Lung (tissue), 12 donors: ENCODE measurements around the gene NFATC1. TPM values are rescaled to one million over a fixed set of nuclear protein-coding genes. Genes with fewer than 3 reads are reported as not detected.

Experiments used
- ATAC-seq: fragments of 200-7000 bp; cut with Tn5 transposase; one replicate; pipeline ENCODE4 v1.9.1; 2020; ENCODE audit warnings: moderate number of reproducible peaks; ENCODE audit not compliant: insufficient read depth, low FRiP score
- DNase-seq, 3 donors: peaks; one replicate each; pipeline ENCODE4 v3.0.0-alpha.2; 2013 to 2017
- H3K27ac ChIP-seq, 2 donors: one replicate each; pipeline ENCODE4 v1.5.1; 2013; ENCODE audit warnings: mild to moderate bottlenecking in 2 of 2, moderate library complexity in 2 of 2, control low read depth in 1 of 2, inconsistent platforms in 1 of 2, low read depth in 1 of 2, low read length in 1 of 2
- H3K27me3 ChIP-seq, 3 donors: one replicate each; pipeline ENCODE4 v1.5.1; 2013; ENCODE audit warnings: low read length in 2 of 3; ENCODE audit not compliant: control insufficient read depth in 3 of 3, insufficient read depth in 3 of 3
- H3K36me3 ChIP-seq, 4 donors: one replicate each; pipeline ENCODE4 v1.5.1; 2013; ENCODE audit warnings: low read length in 4 of 4, mild to moderate bottlenecking in 1 of 4, moderate library complexity in 1 of 4; ENCODE audit not compliant: control insufficient read depth in 4 of 4, insufficient read depth in 4 of 4
- H3K4me1 ChIP-seq, 5 donors: one replicate each; pipeline ENCODE4 v1.5.1; 2013; ENCODE audit warnings: low read length in 5 of 5, mild to moderate bottlenecking in 2 of 5, moderate library complexity in 1 of 5; ENCODE audit not compliant: control insufficient read depth in 5 of 5, insufficient read depth in 5 of 5
- H3K4me3 ChIP-seq: one replicate; pipeline ENCODE4 v1.5.1; 2013; ENCODE audit warnings: mild to moderate bottlenecking, control low read depth, moderate library complexity
- H3K9ac ChIP-seq, 2 donors: one replicate each; pipeline ENCODE4 v1.5.1; 2013; ENCODE audit warnings: low read length in 2 of 2, control low read depth in 1 of 2; ENCODE audit not compliant: insufficient read depth in 1 of 2
- H3K9me3 ChIP-seq, 4 donors: one replicate each; pipeline ENCODE4 v1.5.1; 2013; ENCODE audit warnings: low read length in 3 of 4, mild to moderate bottlenecking in 1 of 4, moderate library complexity in 1 of 4; ENCODE audit not compliant: control insufficient read depth in 4 of 4, insufficient read depth in 3 of 4
- WGBS, 2 donors: extraction: QIAGEN DNeasy Blood & Tissue Kit; methylation state at CpG; one replicate each; pipeline ENCODE4 v1.1.7; 2013; 5-methylcytosine and 5-hydroxymethylcytosine counted together
- polyA plus RNA-seq, 2 donors: library from polyadenylated mRNA; stranded (reverse); fragments of 200-250 nt; gene quantifications; one replicate each; pipeline ENCODE4 v1.2.1, GENCODE V29; 2013
- total RNA-seq, 2 donors: library from RNA; depleted of rRNA in 1 of 2; stranded (reverse); fragments of >200 nt in 1 of 2; gene quantifications; one replicate each; pipeline ENCODE4 v1.2.1, GENCODE V29; 2014 to 2021
- TF ChIP-seq, protein P1 (sequence below): IDR thresholded peaks from 2 replicates; pipeline ENCODE4 v1.5.1; 2012; ENCODE audit warnings: mild to moderate bottlenecking; ENCODE audit errors: control extremely low read depth, extremely low read depth
- donor health status: control.
- donor health status: control.
- donor health status: Bipolar disorder and iron deficiency.
- donor health status: healthy.
- donor health status: DM: yes; HTN: yes; CAD: no.

The NFATC1 gene
- total and polyA plus RNA-seq, 4 donors, result 8.6 to 25.5 (median 12.9) TPM

- Histone ChIP-seq H3K27me3 (no peaks in the 10 kb centered on the region), H3K9ac (no peak overlapping the region), H3K4me3 (no peak overlapping the region), H3K4me1 (peaks cover 0 to 19% (median 3%) of the 10 kb centered on the region in 5 donors), H3K27ac (no peak overlapping the region), H3K9me3 (no peaks in the 10 kb centered on the region), H3K36me3 (peaks cover 0 to 16% (median 11%) of the 10 kb centered on the region in 4 donors)
- 85 to 95% methylated on average over 8 of the region's 8 CpGs for WGBS, 2 donors
- TF ChIP-seq, protein P1, sequence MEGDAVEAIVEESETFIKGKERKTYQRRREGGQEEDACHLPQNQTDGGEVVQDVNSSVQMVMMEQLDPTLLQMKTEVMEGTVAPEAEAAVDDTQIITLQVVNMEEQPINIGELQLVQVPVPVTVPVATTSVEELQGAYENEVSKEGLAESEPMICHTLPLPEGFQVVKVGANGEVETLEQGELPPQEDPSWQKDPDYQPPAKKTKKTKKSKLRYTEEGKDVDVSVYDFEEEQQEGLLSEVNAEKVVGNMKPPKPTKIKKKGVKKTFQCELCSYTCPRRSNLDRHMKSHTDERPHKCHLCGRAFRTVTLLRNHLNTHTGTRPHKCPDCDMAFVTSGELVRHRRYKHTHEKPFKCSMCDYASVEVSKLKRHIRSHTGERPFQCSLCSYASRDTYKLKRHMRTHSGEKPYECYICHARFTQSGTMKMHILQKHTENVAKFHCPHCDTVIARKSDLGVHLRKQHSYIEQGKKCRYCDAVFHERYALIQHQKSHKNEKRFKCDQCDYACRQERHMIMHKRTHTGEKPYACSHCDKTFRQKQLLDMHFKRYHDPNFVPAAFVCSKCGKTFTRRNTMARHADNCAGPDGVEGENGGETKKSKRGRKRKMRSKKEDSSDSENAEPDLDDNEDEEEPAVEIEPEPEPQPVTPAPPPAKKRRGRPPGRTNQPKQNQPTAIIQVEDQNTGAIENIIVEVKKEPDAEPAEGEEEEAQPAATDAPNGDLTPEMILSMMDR, result no peak
- no peak for DNase-seq
- ATAC-seq, result no peak
These were observed 28.2 kb upstream of the NFATC1 start for GRCh38 chr18:79367480-79367879.

DNA sequence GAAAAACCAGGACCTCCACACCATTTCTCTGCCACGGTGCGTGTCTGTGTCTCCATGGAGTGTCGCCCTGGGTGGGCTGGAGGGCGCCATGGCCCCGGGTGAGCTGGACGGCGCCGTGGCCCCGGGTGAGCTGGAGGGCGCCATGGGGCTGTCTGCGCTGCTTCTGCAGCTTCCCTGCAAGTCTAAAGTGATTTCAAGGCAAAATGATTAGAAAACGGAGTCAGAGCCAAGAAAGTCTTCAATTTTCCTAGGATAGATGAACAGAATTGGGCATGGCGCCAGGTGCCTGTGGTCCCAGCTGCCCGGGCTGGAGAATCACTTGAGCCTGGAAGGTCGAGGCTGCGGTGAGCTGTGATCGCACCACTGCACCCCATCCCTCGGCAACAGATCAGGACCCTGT, 27.7 kb upstream of the NFATC1 start:
- TF ChIP-seq, protein P1, result no peak
- no peaks in the 10 kb centered on the region for H3K27me3 ChIP-seq
- H3K36me3 ChIP-seq, result peaks cover 0 to 14% (median 9%) of the 10 kb centered on the region in 4 donors
- H3K4me3 ChIP-seq, result no peak overlapping the region
- no peaks in the 10 kb centered on the region for H3K9me3 ChIP-seq
- peak; percentile 66 to 81 (median 77) for DNase-seq
- 82 to 84% methylated on average over 18 of the region's 18 CpGs for WGBS, 2 donors
- ATAC-seq, result no peak
- no peak overlapping the region for H3K9ac ChIP-seq
- H3K27ac ChIP-seq, result no peak overlapping the region
- peaks cover 0 to 19% (median 3%) of the 10 kb centered on the region in 5 donors for H3K4me1 ChIP-seq

DNA sequence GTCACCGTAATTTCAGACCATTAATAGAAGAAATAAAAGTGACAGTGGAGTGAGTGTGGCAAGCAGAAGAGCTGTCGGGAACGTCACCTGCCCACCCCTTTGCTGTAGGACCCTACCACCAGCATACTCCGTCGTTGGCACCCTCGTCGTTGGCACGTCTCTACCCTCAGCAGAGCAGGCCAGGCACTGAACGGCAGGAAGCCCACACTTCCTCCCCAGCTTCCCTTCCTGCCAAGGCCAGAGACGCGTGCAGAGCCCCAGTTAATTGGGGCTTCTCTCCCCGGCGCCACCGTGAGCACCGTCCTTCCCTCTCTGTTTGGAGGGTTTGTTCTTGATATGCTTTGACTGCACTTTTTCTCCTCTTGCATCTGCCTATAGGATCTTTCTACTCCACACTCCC, 27.0 kb upstream of the NFATC1 start:
- ATAC-seq (no peak), DNase-seq (no peak)
- no peaks in the 10 kb centered on the region for H3K9me3 ChIP-seq
- WGBS, 2 donors, result 22 to 36% methylated on average over 15 of the region's 15 CpGs
- H3K27ac ChIP-seq, result no peak overlapping the region
- H3K27me3 ChIP-seq, result no peaks in the 10 kb centered on the region
- H3K4me3 ChIP-seq, result no peak overlapping the region
- H3K9ac ChIP-seq, result no peak overlapping the region
- H3K4me1 ChIP-seq, result peaks cover 0 to 19% (median 3%) of the 10 kb centered on the region in 5 donors
- peaks cover 0 to 8% (median 5%) of the 10 kb centered on the region in 4 donors for H3K36me3 ChIP-seq
- TF ChIP-seq, protein P1, result no peak

DNA sequence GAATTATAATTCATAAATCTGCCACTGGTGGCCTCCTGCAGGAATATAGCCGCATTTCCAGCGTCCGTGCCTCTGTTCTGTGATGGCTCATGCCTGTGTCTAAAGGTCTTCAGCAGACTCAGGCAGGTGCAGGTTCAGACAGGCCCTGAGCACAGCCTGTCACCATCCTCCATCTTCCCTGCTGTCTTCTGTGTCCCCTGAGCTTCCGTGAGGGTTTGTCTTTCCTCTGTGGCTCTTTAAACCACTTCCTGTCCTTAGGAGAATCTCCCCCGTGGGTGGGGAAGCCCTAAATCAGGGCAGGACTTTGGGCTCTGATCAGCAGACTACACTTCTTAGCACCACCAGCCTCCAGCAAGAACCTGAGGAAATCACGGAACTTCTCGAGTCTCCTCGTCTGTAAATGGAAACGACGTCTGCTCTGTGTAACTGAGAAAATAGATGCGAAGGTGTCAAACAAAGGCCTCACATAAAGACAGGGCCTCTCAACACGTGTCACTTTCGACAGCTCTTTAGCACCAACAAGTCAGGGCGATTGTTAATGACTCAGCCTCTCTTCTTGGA, 24.1 kb upstream of the NFATC1 start:
- no peaks in the 10 kb centered on the region for H3K9me3 ChIP-seq
- no peak overlapping the region for H3K9ac ChIP-seq
- no peak for ATAC-seq
- TF ChIP-seq, protein P1, result no peak
- peaks cover 0 to 9% (median 0%) of the 10 kb centered on the region in 5 donors for H3K4me1 ChIP-seq
- 73 to 82% methylated on average over 14 of the region's 14 CpGs for WGBS, 2 donors
- H3K36me3 ChIP-seq, result peaks cover 0 to 11% (median 7%) of the 10 kb centered on the region in 4 donors
- no peaks in the 10 kb centered on the region for H3K27me3 ChIP-seq
- DNase-seq, result no peak
- no peak overlapping the region for H3K27ac ChIP-seq
- no peak overlapping the region for H3K4me3 ChIP-seq
